NCI-H748 treated with DMSO at 0.1 percent for 48 hours (cell line): ENCODE results near the gene SLC25A4.
A peak's percentile ranks its signal among the peaks of the same experiment; 100 is the strongest.
"Not testable (repeated sequence)": the region's sequence is repeated elsewhere in the genome, so short reads cannot be mapped to it uniquely, and the experiment has no call there.

Experiments
- DNase-seq: peaks from one replicate; lab custom pipeline; 2025; lab: John Stamatoyannopoulos, UW

Gene SLC25A4

DNA sequence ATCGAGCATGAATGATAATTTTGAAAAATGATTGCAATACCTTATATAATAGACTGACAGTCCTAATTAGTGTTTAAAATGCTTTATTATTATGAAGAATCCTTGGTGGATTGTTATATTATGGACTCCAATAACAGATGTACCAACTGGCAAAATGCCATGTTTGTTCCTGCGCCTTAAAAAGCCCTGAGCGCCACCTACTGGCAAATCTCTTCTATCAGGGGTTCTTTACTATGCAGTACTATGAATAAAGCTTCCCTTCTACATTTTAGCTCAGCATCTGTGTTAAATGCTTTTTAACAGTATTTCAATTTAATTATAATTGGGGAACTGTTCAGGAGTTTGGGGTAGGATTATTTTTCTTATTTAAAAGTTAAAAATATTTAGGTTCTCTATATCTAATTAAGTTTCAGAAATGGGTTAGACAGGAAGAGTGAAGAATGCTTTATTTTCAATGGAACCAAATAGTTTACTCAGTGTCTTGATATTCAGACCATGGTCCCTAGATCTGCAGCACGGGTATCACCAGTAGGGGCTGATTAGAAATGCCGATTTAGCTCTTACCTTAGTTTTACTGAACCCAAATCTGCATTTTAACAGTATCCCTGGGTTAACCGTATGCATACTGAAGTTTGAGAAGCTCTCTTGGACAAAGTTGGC, 40.7 kb downstream of the SLC25A4 start:
- peak; percentile 71 for DNase-seq

DNA sequence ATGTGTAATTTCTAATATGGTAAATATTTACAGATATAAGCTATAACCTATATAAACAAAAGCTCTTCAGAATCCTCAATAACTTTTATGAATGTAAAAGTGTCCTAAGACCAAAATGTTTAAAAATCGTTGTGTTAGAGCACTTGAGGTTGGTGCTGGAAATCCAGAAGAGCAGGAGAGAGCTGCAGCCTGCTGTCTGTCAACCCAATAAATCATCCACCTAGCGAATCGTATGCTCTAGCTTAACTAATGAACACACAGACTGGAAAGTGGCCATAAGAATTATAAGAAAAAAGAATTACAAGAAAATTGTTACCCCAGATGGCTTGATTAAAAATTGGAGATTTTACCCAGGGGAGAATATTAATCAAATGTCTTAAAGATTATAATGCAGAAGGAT, 43.7 kb downstream of the SLC25A4 start:
- no peak for DNase-seq

DNA sequence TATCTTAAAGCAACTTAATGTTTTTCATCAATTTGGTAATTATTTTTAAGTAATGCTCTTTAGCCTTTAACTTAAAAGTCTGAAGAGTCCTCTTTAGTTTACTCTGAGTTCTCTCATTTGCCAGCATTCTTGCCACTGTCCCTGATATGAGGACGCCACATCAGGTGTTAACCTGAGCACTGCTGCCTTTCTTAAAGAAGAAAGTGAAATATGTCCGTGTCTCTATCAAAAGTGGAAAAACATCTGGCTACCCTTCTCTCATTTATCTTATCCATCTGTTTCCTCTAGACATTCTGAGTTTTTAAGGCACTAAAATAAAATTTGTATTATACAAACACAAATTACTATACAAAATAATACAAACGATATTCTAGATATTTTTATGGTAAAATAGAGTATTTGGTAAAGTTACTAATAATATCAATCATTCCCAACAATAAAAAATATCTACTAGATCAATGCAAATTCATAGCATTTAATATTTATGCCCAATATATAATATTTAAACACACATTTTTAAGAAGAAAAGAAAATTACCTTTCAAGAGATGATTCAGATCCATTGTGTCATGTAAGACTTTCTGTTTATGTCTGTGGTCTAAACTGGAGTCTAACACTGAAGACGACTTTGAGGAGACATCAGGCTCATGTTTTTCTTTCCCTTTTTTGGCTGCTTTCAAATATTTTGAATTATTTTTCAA, 46.7 kb downstream of the SLC25A4 start:
- DNase-seq: no peak

DNA sequence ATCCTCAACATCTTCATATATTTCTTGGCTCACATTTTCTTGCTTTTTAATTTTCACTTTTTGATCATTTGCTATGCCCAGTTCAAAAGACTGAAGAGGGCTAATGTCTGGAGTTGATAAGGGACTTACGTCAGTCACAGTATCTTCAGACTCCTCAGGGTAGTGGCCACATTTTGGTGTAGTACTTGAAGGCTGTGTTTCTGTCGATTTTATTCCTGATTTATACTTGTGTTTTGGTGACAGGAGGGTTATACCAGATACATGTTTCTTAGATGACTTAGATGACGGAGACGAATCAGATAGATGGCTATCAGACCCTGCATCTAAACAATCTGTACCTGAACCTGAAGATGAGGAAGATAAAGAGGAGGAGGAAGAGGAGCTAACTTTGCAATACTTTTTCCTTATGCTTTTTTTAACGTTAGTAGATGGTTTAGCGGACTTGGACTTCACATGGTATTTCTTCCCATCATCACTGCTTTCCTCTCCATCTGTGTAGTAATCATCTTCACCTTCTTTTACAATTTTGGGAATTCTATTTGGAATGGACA, 47.3 kb downstream of the SLC25A4 start:
- DNase-seq: no peak

DNA sequence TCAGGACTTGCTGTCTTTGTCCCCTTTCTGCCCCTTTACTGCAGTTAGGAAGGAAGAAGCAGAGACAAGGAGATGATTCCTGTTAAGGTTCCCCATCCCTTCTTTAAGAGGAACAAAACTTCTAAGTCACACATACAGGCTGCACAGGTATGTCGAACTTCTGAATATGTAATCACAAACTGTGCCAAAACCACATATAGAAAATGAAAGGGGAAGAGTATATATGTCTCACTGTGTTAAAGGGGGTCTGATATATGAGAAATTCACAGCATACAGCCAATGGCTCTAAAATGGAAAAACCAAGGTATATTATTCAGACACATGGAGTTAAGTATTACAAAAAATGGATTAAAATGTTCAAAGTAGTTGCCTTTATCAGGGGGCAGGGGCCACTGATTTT, 49.0 kb downstream of the SLC25A4 start:
- DNase-seq: no peak

DNA sequence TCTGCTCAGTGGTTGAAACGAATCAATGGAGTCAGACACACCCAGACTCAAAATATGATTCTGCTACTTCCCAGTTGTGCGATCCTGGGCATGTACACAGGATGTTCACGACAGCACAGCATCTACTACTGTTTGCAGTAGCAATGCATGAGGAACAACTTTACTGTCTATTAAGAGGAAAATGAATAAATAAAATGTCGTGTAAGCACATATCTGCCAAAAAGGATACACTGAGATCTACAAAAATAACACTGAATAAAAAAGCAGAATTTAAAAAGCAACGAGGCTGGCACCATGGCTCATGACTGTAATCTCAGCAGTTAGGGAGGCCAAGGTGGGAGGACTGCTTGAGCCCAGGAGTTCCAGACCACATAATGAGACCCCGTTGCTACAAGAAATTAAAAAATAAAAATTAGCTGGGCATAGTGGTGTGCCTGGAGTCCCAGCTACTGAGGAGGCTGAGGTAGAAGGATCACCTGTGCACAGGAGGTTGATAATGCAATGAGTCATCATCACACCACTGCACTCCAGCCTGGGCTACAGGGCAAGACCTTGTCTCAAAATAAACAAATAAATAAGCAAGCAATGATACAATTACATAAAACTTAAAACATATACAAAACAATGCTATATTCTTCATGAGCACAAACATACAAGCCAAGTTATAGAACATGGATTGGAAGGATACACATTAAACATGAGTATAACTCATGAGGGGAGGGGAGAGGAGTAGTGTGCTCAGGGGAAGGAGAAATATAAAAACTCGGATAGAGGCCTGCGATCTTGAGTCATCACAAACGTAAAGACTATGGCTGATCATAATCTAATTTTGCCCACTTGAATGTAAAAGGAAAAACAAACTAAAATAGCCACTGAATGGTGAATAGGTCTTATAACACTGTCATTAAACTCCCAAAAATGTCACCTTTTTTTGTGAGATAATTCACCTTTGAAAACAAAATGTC, 52.1 kb downstream of the SLC25A4 start:
- no peak for DNase-seq

DNA sequence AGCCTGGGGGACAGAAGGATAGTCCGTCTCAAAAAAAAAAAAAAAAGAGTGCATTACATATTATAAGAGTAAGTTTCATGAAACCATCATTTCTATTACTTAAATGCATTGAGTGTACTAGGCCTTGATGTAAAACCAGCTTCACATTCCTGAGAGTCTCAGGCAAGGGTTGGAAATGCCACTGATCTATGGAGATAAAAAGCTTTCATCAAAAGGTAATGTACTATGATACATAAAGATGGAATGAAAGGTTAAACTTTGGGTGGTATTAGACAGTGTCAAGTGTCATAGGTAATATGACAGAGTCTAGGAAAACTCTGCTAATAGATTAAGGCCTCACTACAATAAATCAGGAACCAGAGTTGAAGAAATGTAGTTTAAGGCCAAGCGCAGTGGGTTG, 53.4 kb downstream of the SLC25A4 start:
- DNase-seq: no peak

DNA sequence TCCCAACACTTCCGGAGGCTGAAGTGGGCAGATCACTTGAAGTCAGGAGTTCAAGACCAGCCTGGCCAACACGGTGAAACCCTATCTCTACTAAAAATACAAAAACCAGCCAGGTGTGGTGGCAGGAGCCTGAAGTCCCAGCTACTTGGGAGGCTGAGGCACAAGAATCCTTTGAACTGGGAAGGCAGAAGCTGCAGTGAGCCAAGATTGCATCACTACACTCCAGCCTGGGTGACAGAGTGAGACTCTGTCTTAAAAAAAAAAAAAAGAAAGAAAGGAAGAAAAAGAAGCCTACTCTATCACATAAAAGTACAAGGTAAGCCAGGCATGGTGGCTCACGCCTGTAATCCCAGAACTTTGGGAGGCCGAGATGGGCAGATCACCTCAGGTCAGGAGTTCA, 55.1 kb downstream of the SLC25A4 start:
- DNase-seq: not testable (repeated sequence)
